ENCODE results near the gene DSC3. TPM values are rescaled to one million over a fixed set of nuclear protein-coding genes. Genes with fewer than 3 reads are reported as not detected.

Gene DSC3
- total RNA-seq, 4 donors from 2014 or later = 0.38 to 2.0 (median 0.76) TPM

DNA sequence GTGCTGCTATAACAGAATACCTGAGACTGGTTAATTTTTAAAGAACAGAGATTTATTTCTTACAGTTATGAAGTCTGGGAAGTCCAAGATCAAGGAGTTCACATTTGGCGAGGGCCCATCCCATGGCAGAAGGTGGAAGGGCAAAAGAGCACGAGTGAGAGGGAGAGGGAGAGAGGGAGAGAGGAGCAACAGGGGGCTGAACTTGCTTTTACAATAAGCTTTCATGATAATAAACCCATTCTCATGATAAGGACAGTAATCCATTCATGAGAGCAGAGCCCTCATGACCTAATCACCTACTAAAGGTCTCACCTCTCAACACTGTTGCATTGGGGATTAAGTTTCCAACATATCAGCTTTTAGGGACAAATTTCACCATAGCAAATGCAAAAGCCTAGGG is 45.3 kb downstream of the DSC3 start:
- Histone ChIP-seq H3K36me3 (no peaks in the 10 kb centered on the region), H3K9me3 (no peaks in the 10 kb centered on the region), H3K27ac (no peak overlapping the region), H3K4me3 (no peak overlapping the region), H3K27me3 (no peaks in the 10 kb centered on the region), H3K4me1 (no peaks in the 10 kb centered on the region)
- DNase-seq = no peak
- TF ChIP-seq, protein P1, sequence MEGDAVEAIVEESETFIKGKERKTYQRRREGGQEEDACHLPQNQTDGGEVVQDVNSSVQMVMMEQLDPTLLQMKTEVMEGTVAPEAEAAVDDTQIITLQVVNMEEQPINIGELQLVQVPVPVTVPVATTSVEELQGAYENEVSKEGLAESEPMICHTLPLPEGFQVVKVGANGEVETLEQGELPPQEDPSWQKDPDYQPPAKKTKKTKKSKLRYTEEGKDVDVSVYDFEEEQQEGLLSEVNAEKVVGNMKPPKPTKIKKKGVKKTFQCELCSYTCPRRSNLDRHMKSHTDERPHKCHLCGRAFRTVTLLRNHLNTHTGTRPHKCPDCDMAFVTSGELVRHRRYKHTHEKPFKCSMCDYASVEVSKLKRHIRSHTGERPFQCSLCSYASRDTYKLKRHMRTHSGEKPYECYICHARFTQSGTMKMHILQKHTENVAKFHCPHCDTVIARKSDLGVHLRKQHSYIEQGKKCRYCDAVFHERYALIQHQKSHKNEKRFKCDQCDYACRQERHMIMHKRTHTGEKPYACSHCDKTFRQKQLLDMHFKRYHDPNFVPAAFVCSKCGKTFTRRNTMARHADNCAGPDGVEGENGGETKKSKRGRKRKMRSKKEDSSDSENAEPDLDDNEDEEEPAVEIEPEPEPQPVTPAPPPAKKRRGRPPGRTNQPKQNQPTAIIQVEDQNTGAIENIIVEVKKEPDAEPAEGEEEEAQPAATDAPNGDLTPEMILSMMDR (IDR thresholded peaks at IDR 0.05) = no peak
- no peak for TF ChIP-seq POLR2A (IDR thresholded peaks at IDR 0.05)

DNA sequence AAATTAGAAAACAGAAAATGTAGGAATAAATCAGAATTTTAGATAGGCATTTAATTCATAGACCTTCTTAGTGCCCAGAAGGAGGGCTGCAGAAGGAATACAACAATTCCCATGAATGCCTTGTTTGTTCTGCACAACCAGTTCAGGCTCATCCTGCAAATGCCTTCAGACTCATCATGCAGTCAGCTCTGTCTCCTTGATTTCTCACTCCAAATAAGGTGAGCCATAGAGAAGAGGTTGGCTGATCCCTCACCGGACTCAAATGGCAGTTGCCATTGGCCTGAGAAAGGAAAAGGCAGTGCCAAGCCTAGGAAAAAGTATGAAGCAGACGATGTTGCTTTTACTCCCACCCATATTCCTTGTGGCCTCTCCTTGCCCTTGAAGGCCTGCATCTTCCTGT is 50.3 kb downstream of the DSC3 start:
- Histone ChIP-seq H3K36me3 (no peaks in the 10 kb centered on the region), H3K27me3 (no peaks in the 10 kb centered on the region), H3K9me3 (no peaks in the 10 kb centered on the region), H3K27ac (no peak overlapping the region), H3K4me1 (no peaks in the 10 kb centered on the region), H3K4me3 (no peak overlapping the region)
- TF ChIP-seq, protein P1 (IDR thresholded peaks at IDR 0.05) = no peak
- TF ChIP-seq POLR2A (IDR thresholded peaks at IDR 0.05) = no peak
- no peak for DNase-seq

DNA sequence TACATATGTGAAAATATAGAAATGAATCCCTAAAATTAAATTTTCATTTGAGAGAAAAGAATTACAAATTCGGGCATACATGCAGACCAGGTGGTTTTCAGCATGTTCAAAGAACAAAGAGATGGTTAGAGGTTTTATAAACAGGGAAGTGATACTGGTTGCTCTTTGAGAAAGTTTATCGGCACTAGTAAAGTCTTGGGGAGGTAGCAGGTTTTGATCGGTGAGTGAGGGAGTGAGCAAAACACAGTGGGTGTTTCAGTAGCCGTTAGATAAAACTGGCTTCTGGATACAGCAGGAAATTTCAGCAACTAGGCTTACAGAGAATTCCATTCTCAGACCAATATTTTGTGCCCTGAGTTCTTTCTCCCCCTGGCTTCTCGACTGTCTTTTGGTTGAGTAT is 51.1 kb downstream of the DSC3 start:
- Histone ChIP-seq H3K4me1 (no peaks in the 10 kb centered on the region), H3K36me3 (no peaks in the 10 kb centered on the region), H3K9me3 (no peaks in the 10 kb centered on the region), H3K4me3 (no peak overlapping the region), H3K27ac (no peak overlapping the region), H3K27me3 (no peaks in the 10 kb centered on the region)
- no peak for DNase-seq
- TF ChIP-seq, protein P1 (IDR thresholded peaks at IDR 0.05) = no peak
- no peak for TF ChIP-seq POLR2A (IDR thresholded peaks at IDR 0.05)

DNA sequence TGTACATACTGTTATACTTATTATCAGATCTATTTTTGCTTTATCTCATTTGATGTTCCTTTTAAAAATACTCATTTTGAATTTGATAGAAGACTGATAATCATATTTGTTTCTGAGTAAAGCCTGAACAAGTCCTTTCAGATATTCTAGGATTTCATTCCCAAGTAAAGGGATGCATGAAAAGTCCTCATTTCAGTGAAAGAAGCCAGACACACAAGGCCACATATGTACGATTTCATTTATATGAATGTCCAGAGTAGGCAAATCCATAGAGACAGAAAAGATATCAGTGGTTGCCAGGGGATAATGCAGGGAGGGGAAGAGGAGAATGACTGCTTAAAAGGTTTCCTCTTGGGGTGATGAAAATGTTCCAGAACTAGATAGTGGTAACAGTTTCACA is 53.4 kb downstream of the DSC3 start:
- Histone ChIP-seq H3K27ac (no peak overlapping the region), H3K9me3 (no peaks in the 10 kb centered on the region), H3K27me3 (no peaks in the 10 kb centered on the region), H3K36me3 (no peaks in the 10 kb centered on the region), H3K4me1 (no peaks in the 10 kb centered on the region), H3K4me3 (no peak overlapping the region)
- DNase-seq = no peak
- no peak for TF ChIP-seq POLR2A (IDR thresholded peaks at IDR 0.05)
- TF ChIP-seq, protein P1 (IDR thresholded peaks at IDR 0.05) = no peak

DNA sequence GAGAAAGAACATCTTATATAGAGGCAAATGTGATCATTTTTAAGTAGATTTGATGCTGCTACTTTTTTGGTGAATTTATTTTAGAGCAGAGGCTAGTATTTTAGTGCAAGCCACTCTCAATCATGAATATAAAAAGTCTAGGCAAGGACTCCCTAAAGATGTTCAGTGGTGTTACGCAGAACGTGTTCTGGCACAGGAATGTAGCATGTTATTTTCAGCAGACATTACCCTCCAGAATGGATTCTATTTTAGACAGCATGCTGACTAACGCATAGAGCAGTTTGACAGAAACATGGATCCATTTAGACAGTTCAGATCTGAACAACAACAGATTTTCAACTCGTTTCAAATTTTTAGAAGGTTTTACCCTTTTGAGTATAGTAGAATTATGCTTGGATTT is 54.1 kb downstream of the DSC3 start:
- no peak for DNase-seq
- H3K9me3 ChIP-seq = no peaks in the 10 kb centered on the region
- H3K27ac ChIP-seq = no peak overlapping the region

More for the DNA sequence above, 54.1 kb downstream of the DSC3 start:
- Histone ChIP-seq H3K36me3 (no peaks in the 10 kb centered on the region), H3K4me3 (no peak overlapping the region), H3K27me3 (no peaks in the 10 kb centered on the region), H3K4me1 (no peaks in the 10 kb centered on the region)
- TF ChIP-seq, protein P1 (IDR thresholded peaks at IDR 0.05) = no peak
- no peak for TF ChIP-seq POLR2A (IDR thresholded peaks at IDR 0.05)
